Gastrocnemius medialis (tissue), 4 donors: ENCODE results near the gene HAAO.

Experiments used
- CTCF ChIP-seq, 5 experiments: fragments of 450-650 bp in 3 of 5; fragments of 200-600 bp in 2 of 5; sonication (generic) in 2 of 5; IDR thresholded peaks in 4 of 5; conservative IDR thresholded peaks in 1 of 5; 1 replicate in 4 of 5; 2 replicates in 1 of 5; pipeline ENCODE4 v1.5.1; 2016 to 2019; ENCODE audit warnings: antibody characterized with exemption in 5 of 5, mild to moderate bottlenecking in 3 of 5, moderate library complexity in 3 of 5
- POLR2A ChIP-seq, 2 donors: fragments of 450-650 bp; IDR thresholded peaks; one replicate each; pipeline ENCODE4 v1.6.1; 2017; ENCODE audit warnings: antibody characterized with exemption in 2 of 2, mild to moderate bottlenecking in 2 of 2, moderate library complexity in 2 of 2

- TF ChIP-seq POLR2A (IDR thresholded peaks at IDR 0.05) (no peak), CTCF (IDR thresholded peaks at IDR 0.05 in 4 of 5, conservative IDR thresholded peaks at IDR 0.05 in 1 of 5) (no peak)
These were observed 35.3 kb downstream of the HAAO start for GRCh38 chr2:42756966-42757513.
